ENCODE measurements around the gene ATP5MG. TPM values are rescaled to one million over a fixed set of nuclear protein-coding genes. Genes with fewer than 3 reads are reported as not detected.

ATP5MG gene
- total RNA-seq, 1 experiment from 2014 or later: 334 TPM

DNA sequence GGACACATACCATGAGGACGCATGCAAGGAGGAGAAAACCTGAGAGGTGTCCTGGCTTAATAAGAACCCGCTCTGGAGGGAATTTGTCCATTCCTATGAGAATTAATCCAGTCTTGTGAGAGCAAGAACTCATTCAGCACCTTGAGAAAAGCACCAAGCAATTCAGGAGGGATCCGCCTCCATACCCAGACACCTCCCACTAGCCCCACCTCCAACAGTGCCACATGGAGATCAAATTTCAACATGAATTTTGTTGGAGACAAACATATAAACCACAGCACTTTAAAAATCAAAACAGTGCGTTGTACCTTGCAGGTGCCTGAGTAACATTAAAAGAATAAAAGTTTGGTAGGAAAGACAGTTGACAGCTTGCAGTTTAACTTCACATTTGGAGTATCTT, 30.6 kb upstream of the ATP5MG start:
- no TSS peak for BruUV-seq (replicated peaks)
- Histone ChIP-seq H3K27ac (ENCODE audit: low read depth, low read length, poor library complexity, severe bottlenecking) (no peak overlapping the region), H3K9me3 (ENCODE audit: low read depth, low read length, poor library complexity, severe bottlenecking) (no peaks in the 10 kb centered on the region), H3K27me3 (replicated peaks; ENCODE audit: insufficient read depth, low read depth, low read length, poor library complexity) (no peaks in the 10 kb centered on the region), H3K36me3 (ENCODE audit: insufficient read depth, low read length, poor library complexity, severe bottlenecking) (peaks cover 71% of the 10 kb centered on the region), H3K4me3 (ENCODE audit: low read depth, low read length, poor library complexity, severe bottlenecking) (no peak overlapping the region), H3K4me1 (ENCODE audit: insufficient read depth, low read length, poor library complexity, severe bottlenecking) (no peaks in the 10 kb centered on the region)
- ChIA-PET CTCF (no interaction called here), POLR2A (ENCODE audit: low non-redundant PET) (no interaction called here)
- intact Hi-C loops (cut with micrococcal nuclease; ENCODE audit: unreplicated experiment): no loop called here
- DNase-seq (ENCODE audit: low spot score): peak; percentile 28
- TF ChIP-seq, protein P1, sequence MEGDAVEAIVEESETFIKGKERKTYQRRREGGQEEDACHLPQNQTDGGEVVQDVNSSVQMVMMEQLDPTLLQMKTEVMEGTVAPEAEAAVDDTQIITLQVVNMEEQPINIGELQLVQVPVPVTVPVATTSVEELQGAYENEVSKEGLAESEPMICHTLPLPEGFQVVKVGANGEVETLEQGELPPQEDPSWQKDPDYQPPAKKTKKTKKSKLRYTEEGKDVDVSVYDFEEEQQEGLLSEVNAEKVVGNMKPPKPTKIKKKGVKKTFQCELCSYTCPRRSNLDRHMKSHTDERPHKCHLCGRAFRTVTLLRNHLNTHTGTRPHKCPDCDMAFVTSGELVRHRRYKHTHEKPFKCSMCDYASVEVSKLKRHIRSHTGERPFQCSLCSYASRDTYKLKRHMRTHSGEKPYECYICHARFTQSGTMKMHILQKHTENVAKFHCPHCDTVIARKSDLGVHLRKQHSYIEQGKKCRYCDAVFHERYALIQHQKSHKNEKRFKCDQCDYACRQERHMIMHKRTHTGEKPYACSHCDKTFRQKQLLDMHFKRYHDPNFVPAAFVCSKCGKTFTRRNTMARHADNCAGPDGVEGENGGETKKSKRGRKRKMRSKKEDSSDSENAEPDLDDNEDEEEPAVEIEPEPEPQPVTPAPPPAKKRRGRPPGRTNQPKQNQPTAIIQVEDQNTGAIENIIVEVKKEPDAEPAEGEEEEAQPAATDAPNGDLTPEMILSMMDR (conservative IDR thresholded peaks at IDR 0.05; ENCODE audit: low read depth, low read length): no peak
- TF ChIP-seq EZH2 (IDR thresholded peaks at IDR 0.05; ENCODE audit: borderline replicate concordance, low read depth, low read length, poor library complexity, severe bottlenecking): no peak

DNA sequence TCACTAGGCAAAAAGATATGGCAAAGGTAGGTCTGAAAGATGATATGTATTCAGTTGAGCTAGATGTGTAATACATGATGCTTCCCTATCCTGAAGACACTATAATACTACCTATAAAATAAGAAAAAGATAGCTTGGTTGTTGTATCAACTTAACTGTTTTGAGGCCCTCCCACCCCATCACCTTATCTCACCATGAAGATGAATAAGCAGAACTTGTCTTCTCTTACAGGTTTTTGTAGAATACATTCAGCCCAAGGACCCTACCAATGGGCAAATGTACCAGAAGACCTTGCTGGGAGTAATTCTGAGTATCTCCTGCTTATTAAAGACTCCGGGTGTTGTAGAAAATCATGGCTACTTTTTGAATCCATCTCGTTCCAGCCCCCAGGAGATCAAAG, 28.1 kb upstream of the ATP5MG start:
- H3K27ac ChIP-seq (ENCODE audit: low read depth, low read length, poor library complexity, severe bottlenecking): no peak overlapping the region
- no peak overlapping the region for H3K4me3 ChIP-seq (ENCODE audit: low read depth, low read length, poor library complexity, severe bottlenecking)
- no peak for DNase-seq (ENCODE audit: low spot score)
- no peaks in the 10 kb centered on the region for H3K9me3 ChIP-seq (ENCODE audit: low read depth, low read length, poor library complexity, severe bottlenecking)
- no TSS peak for BruUV-seq (replicated peaks)
- H3K27me3 ChIP-seq (replicated peaks; ENCODE audit: insufficient read depth, low read depth, low read length, poor library complexity): no peaks in the 10 kb centered on the region
- ChIA-PET CTCF (no interaction called here), POLR2A (ENCODE audit: low non-redundant PET) (no interaction called here)
- no peak for TF ChIP-seq EZH2 (IDR thresholded peaks at IDR 0.05; ENCODE audit: borderline replicate concordance, low read depth, low read length, poor library complexity, severe bottlenecking)
- TF ChIP-seq, protein P1 (conservative IDR thresholded peaks at IDR 0.05; ENCODE audit: low read depth, low read length): no peak
- no peaks in the 10 kb centered on the region for H3K4me1 ChIP-seq (ENCODE audit: insufficient read depth, low read length, poor library complexity, severe bottlenecking)
- H3K36me3 ChIP-seq (ENCODE audit: insufficient read depth, low read length, poor library complexity, severe bottlenecking): peaks cover 75% of the 10 kb centered on the region
- intact Hi-C loops (cut with micrococcal nuclease; ENCODE audit: unreplicated experiment): no loop called here

DNA sequence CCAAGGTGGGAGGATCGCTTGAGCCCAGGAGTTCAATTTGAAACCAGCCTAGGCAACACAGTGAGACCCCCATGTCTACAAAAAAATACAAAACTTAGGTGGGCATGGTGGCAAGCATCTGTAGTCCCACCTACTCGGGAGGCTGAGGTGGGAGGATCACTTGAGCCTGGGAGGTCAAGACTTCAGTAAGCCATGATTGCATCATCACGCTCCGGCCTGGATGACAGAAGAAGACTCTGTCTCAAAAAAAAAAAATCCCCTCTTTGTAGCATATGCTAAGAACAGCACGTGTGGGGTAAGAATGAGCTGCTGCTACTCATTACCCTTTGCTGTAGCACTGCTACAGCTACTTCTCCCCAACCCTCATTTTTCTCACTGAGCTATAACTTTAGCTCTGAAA, 27.5 kb upstream of the ATP5MG start:
- Histone ChIP-seq H3K27me3 (replicated peaks; ENCODE audit: insufficient read depth, low read depth, low read length, poor library complexity) (no peaks in the 10 kb centered on the region), H3K27ac (ENCODE audit: low read depth, low read length, poor library complexity, severe bottlenecking) (no peak overlapping the region), H3K9me3 (ENCODE audit: low read depth, low read length, poor library complexity, severe bottlenecking) (no peaks in the 10 kb centered on the region), H3K4me3 (ENCODE audit: low read depth, low read length, poor library complexity, severe bottlenecking) (no peak overlapping the region), H3K4me1 (ENCODE audit: insufficient read depth, low read length, poor library complexity, severe bottlenecking) (no peaks in the 10 kb centered on the region), H3K36me3 (ENCODE audit: insufficient read depth, low read length, poor library complexity, severe bottlenecking) (peaks cover 75% of the 10 kb centered on the region)
- no peak for DNase-seq (ENCODE audit: low spot score)
- ChIA-PET CTCF (interaction anchor here (0.6 kb wide), 1 partner anchor 239 kb away, joined by 4 read pairs; no protein-coding TSS in a partner anchor), POLR2A (ENCODE audit: low non-redundant PET) (no interaction called here)
- no peak for TF ChIP-seq EZH2 (IDR thresholded peaks at IDR 0.05; ENCODE audit: borderline replicate concordance, low read depth, low read length, poor library complexity, severe bottlenecking)
- TF ChIP-seq, protein P1 (conservative IDR thresholded peaks at IDR 0.05; ENCODE audit: low read depth, low read length): no peak
- BruUV-seq (replicated peaks): no TSS peak
- intact Hi-C loops (cut with micrococcal nuclease; ENCODE audit: unreplicated experiment): no loop called here
